EH (cell line): ENCODE results near the gene PAM16.

Experiments used
- DNase-seq: peaks from one replicate; pipeline ENCODE4 v3.0.0-alpha.2; 2015; ENCODE audit warnings: low read depth

The PAM16 gene

DNA sequence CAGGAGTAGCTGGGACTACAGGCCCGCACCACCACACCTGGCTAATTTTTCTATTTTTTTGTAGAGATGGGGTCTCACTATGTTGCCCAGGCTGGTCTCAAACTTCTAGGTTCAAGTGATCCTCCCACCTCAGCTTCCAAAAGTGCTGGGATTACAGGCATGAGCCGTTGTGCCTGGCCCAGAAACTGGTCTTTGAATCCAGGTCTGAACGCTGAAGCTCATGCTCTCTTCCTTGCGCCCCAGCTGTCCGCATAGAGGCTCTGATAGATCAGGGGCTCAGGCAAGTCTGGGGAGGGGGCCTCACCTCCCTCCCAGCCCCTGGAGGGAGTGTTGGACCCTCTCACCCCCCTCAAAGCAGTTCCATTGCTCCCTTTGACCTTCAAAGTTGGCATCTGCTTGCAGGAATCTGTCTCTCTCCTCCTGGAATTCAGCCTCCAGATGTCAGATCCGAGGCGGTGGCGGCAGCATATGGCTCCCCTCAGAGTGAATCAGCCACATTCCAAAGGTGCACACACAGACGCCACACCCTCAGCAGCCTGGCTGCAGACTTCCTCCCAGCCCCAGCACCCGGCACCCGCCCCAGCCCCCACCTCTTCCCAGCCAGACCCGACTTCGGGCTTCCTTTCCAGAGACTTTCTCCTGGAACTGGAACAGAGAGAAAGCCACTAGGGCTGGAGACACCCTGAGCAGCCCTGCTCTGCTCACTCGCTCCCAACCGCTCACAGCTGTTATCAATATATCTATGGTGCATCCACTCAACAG, 52.2 kb downstream of the PAM16 start:
- peak; percentile 94 for DNase-seq

DNA sequence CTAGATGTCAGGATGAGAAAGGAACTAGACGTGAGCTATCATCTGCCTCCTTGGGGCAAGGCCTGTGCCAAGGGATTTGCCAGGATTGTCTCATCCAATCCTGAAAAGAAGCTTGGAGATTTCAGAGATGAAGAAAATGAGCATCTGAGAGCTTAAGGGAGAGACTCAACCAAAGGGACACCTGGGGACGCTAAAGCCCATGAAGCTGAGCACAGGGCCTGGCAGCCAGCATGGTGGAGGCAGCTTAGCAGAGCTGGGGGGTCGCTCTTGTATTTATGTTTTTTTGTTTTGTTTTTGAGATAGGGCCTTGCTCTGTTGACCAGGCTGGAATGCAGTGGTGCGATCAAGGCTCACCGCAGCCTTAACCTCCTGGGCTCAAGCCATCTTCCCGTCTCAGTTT, 53.6 kb downstream of the PAM16 start:
- DNase-seq: no peak

DNA sequence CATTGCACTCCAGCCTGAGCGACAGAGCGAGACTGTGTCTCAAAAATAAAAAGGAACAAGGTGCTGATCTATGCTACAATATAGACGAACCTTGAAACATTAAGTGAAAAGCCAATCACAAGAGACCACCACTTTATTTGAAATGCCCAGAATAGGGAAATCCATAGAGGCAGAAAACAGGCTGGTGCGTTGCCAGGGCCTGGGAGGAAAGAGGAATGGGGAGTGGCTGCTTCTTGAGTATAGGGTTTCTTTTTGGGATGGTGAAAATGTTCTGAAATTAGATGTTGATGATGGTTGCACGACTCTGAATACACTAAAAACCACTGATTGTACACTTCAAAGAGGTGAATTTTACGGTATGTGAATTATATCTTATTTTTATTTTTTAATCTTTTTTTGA, 55.5 kb downstream of the PAM16 start:
- DNase-seq: no peak

DNA sequence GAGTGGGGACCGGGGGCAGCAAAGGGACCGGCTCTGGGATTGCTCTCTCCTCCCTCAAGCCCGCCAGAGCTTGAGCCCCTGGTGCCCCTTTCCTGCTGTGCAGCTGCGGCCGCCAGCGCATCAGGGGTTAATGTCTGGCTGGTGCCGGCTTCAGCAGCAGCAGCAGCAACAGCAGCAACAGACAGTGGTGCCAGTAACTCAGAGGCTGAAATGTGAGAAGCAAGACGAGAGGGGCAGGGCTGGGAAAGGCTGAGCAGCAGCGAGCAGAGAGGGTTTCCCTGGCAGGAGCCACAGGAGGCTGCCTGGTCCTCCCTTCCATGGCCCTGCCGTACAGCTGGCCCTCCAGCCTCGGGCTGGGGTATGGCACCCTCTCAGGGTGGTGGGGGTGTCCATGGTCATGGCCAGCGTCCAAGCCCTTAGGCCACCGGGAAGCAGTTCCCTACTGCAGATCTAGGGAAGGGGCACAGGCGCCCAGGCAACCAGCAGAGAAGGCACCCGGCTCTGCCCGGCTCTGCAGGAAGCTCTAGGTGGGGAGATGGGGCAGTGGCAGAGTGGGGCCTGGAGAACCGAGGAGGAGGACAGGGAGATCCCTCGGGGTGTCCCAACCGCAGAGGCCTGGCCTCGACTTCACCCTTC, 57.2 kb downstream of the PAM16 start:
- DNase-seq: peak; percentile 86

DNA sequence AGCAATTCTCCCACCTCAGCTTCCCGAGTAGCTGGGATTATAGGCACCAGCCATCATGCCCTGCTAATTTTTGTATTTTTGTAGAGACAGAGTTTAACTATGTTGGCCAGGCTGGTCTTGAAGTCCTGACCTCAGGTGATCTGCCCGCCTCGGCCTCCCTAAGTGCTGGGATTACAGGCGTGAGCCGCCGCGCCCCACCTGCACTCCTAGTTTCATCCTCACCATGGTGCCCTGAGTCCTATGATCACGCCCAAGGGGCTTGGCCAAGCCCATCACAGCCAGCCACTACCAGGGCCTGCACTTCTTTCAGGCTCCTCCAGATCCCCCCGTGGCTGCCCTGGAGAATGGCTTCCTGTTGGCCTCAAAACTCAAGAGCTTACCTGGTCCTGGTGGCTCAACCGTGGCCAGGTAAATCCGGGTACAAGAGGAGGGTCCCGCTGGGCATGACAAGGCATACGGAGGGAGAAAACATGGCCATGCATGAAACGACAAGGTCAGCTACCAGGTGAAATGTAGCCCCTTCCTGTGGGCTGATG, 57.9 kb downstream of the PAM16 start:
- no peak for DNase-seq

DNA sequence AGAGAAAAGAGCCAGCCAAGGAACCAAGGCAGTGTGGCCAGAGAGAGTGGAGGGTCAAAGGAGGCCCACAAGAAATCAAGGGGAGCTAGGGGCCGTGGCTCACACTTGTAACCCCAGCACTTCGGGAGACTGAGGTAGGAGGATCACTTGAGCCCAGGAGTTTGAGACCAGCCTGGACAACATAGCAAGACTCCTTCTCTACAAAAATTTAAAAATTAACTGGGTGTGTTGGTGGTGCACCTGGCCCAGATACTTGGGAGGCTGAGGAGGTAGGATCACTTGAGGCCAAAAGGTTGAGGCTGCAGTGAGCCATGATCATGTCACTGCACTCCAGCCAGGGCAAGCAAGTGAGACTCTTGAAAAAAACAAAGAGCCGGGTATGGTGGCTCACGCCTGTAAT, 59.4 kb downstream of the PAM16 start:
- DNase-seq: no peak
